SK-N-SH (cell line): ENCODE results near the gene LCE2B. TPM values are rescaled to one million over a fixed set of nuclear protein-coding genes. Genes with fewer than 3 reads are reported as not detected.
"Not testable (repeated sequence)": the region's sequence is repeated elsewhere in the genome, so short reads cannot be mapped to it uniquely, and the experiment has no call there.

Source experiments
- CTCF ChIA-PET: fragments of 300-600, 350-600 bp; formaldehyde crosslinking; extraction: SDS; loops from one replicate; lab custom pipeline; 2021; lab: Yijun Ruan, JAX
- POLR2A ChIA-PET: fragments of 350-600 bp; sonication (Branson Sonifier 250); formaldehyde crosslinking; extraction: SDS; loops from one replicate; lab custom pipeline; 2020; ENCODE audit warnings: antibody characterized with exemption, inconsistent platforms; lab: Yijun Ruan, JAX
- DNase-seq: peaks from one replicate; pipeline ENCODE4 v3.0.0; 2012
- H2AFZ ChIP-seq: fragments of 200-600 bp; sonication (generic); 2 replicates; pipeline ENCODE4 v1.8.1; 2016; ENCODE audit warnings: antibody characterized with exemption, mild to moderate bottlenecking, low read depth
- H3F3A ChIP-seq: fragments of 200-600 bp; sonication (generic); replicated peaks from 2 replicates; pipeline ENCODE3; 2016; ENCODE audit warnings: antibody characterized with exemption, mild to moderate bottlenecking; ENCODE audit not compliant: insufficient read depth
- H3K27ac ChIP-seq, 2 experiments: fragments of 200-500 bp in 1 of 2; fragments of 200-600 bp in 1 of 2; sonication (Bioruptor generic) in 1 of 2; sonication (generic), shearing (Covaris generic) in 1 of 2; 2 replicates each; pipeline versions ENCODE4 v1.5.1 to v1.6.1; 2014 to 2016; ENCODE audit warnings: low read depth in 2 of 2, inconsistent platforms in 1 of 2, low read length in 1 of 2, mild to moderate bottlenecking in 1 of 2, mixed read lengths in 1 of 2
- H3K27me3 ChIP-seq: fragments of 200-600 bp; sonication (generic), shearing (Covaris generic); 2 replicates; pipeline ENCODE4 v1.6.1; 2016; ENCODE audit warnings: mixed run types; ENCODE audit not compliant: insufficient read depth
- H3K36me3 ChIP-seq, 2 experiments: fragments of 200-500 bp in 1 of 2; fragments of 200-600 bp in 1 of 2; sonication (Bioruptor generic) in 1 of 2; sonication (generic) in 1 of 2; replicated peaks in 1 of 2; 2 replicates each; pipeline versions ENCODE3 to v1.5.1; 2014 to 2016; ENCODE audit warnings: low read length in 1 of 2, mild to moderate bottlenecking in 1 of 2; ENCODE audit not compliant: insufficient read depth in 2 of 2, control insufficient read depth in 1 of 2
- H3K4me1 ChIP-seq, 2 experiments: fragments of 200-500 bp in 1 of 2; fragments of 200-600 bp in 1 of 2; sonication (Bioruptor generic) in 1 of 2; sonication (generic), shearing (Covaris generic) in 1 of 2; 2 replicates each; pipeline versions ENCODE4 v1.5.1 to v1.6.1; 2014 to 2016; ENCODE audit warnings: low read depth in 1 of 2, low read length in 1 of 2, mixed run types in 1 of 2; ENCODE audit not compliant: insufficient read depth in 2 of 2, control insufficient read depth in 1 of 2
- H3K4me2 ChIP-seq: fragments of 200-600 bp; sonication (generic), shearing (Covaris generic); 2 replicates; pipeline ENCODE4 v1.6.1; 2017; ENCODE audit warnings: mixed run types
- H3K4me3 ChIP-seq, 2 experiments: fragments of 200-500 bp in 1 of 2; fragments of 200-600 bp in 1 of 2; sonication (Bioruptor generic) in 1 of 2; sonication (generic), shearing (Covaris generic) in 1 of 2; 2 replicates each; pipeline versions ENCODE4 v1.5.1 to v1.8.1; 2014 to 2016; ENCODE audit warnings: low read depth in 2 of 2, inconsistent platforms in 1 of 2, low read length in 1 of 2, mild to moderate bottlenecking in 1 of 2, mixed read lengths in 1 of 2, moderate library complexity in 1 of 2
- H3K79me2 ChIP-seq: fragments of 200-600 bp; sonication (generic); 2 replicates; pipeline ENCODE4 v1.8.1; 2017; ENCODE audit warnings: mild to moderate bottlenecking; ENCODE audit not compliant: insufficient read depth
- H3K9ac ChIP-seq: fragments of 200-600 bp; sonication (generic); 2 replicates; pipeline ENCODE4 v1.6.1; 2017; ENCODE audit warnings: mixed run types
- H3K9me2 ChIP-seq: fragments of 200-600 bp; sonication (generic); 2 replicates; pipeline ENCODE4 v1.6.1; 2017; ENCODE audit warnings: mixed run types
- H3K9me3 ChIP-seq: fragments of 200-600 bp; sonication (generic); 2 replicates; pipeline ENCODE4 v1.6.1; 2017; ENCODE audit warnings: mixed run types, mild to moderate bottlenecking, moderate library complexity
- H4K20me1 ChIP-seq: fragments of 200-600 bp; sonication (generic); 2 replicates; pipeline ENCODE4 v1.6.1; 2017; ENCODE audit warnings: mild to moderate bottlenecking, mixed run types; ENCODE audit not compliant: insufficient read depth
- FOXJ3 ChIP-seq: sonication (generic); formaldehyde crosslinking; IDR thresholded peaks from 2 replicates; pipeline ENCODE4 v1.5.1; 2020; ENCODE audit warnings: mild to moderate bottlenecking, missing genetic modification reagents
- FOXM1 ChIP-seq: IDR thresholded peaks from 2 replicates; pipeline ENCODE4 v1.4.0; 2012; ENCODE audit warnings: low read depth, mild to moderate bottlenecking
- GABPA ChIP-seq: IDR thresholded peaks from 2 replicates; pipeline ENCODE4 v1.4.0; 2012; ENCODE audit warnings: low read depth, mild to moderate bottlenecking
- JUND ChIP-seq: IDR thresholded peaks from 2 replicates; pipeline ENCODE4 v1.4.0; 2012
- MXI1 ChIP-seq: IDR thresholded peaks from 2 replicates; pipeline ENCODE4 v1.6.1; 2012; ENCODE audit warnings: mild to moderate bottlenecking, low read depth, low read length, improper control_type of control experiment
- RAD21 ChIP-seq: IDR thresholded peaks from 2 replicates; pipeline ENCODE4 v1.6.1; 2012; ENCODE audit warnings: mild to moderate bottlenecking, low read length
- RCOR1 ChIP-seq: fragments of 150-350 bp; IDR thresholded peaks from 2 replicates; pipeline ENCODE4 v1.6.1; 2017; ENCODE audit warnings: antibody characterized with exemption, low read length
- RXRA ChIP-seq: IDR thresholded peaks from 2 replicates; pipeline ENCODE4 v1.4.0; 2012; ENCODE audit warnings: low read depth, mild to moderate bottlenecking, borderline replicate concordance
- SMC3 ChIP-seq: IDR thresholded peaks from 2 replicates; pipeline ENCODE4 v1.6.1; 2012; ENCODE audit warnings: low read depth, low read length, improper control_type of control experiment
- TAF1 ChIP-seq: IDR thresholded peaks from 2 replicates; pipeline ENCODE4 v1.6.1; 2012; ENCODE audit warnings: low read depth, mild to moderate bottlenecking, low read length, moderate library complexity, borderline replicate concordance
- TEAD4 ChIP-seq: IDR thresholded peaks from 2 replicates; pipeline ENCODE4 v1.4.0; 2012; ENCODE audit warnings: mild to moderate bottlenecking, borderline replicate concordance; ENCODE audit not compliant: insufficient read depth
- USF2 ChIP-seq: fragments of 150-350 bp; IDR thresholded peaks from 2 replicates; pipeline ENCODE4 v1.6.1; 2017; ENCODE audit warnings: antibody characterized with exemption, low read length, low read depth, borderline replicate concordance
- YY1 ChIP-seq: IDR thresholded peaks from 2 replicates; pipeline ENCODE4 v1.4.0; 2012; ENCODE audit warnings: low read depth, mild to moderate bottlenecking
- ZBTB33 ChIP-seq: IDR thresholded peaks from 2 replicates; pipeline ENCODE4 v1.4.0; 2012; ENCODE audit warnings: low read depth, borderline replicate concordance
- WGBS: methylation state at CpG from one replicate; pipeline ENCODE4 v1.1.6; 2017; ENCODE audit warnings: low lambda C conversion rate; 5-methylcytosine and 5-hydroxymethylcytosine counted together
- polyA plus RNA-seq, 3 experiments: library from polyadenylated mRNA; depleted of rRNA; stranded (reverse); fragments of >200 nt; gene quantifications; 2 replicates each; pipeline ENCODE4 v1.2.3, GENCODE V29; 2012
- TF ChIP-seq, protein P1 (sequence below): IDR thresholded peaks from 2 replicates; pipeline ENCODE4 v1.4.0; 2012; ENCODE audit warnings: low read depth

The LCE2B gene
- polyA plus RNA-seq, 1 of the 3 experiments (the other 2 are of a cell fraction) = not detected

GRCh38 chr1:152673016-152673415 is 12.9 kb upstream of the LCE2B start:
- H3K4me2 ChIP-seq = no peak overlapping the region
- DNase-seq = no peak
- no peak overlapping the region for H2AFZ ChIP-seq
- H3F3A ChIP-seq = no peaks in the 10 kb centered on the region
- no peaks in the 10 kb centered on the region for H3K9me3 ChIP-seq
- H3K9me2 ChIP-seq = no peaks in the 10 kb centered on the region
- TF ChIP-seq ZBTB33 = no peak
- no peak for TF ChIP-seq FOXM1
- no peak for TF ChIP-seq SMC3
- TF ChIP-seq TEAD4 = no peak
- TF ChIP-seq RXRA = no peak
- TF ChIP-seq TAF1 = no peak
- TF ChIP-seq USF2 = no peak
- no peak for TF ChIP-seq FOXJ3 (CRISPR knock-in tag)
- TF ChIP-seq JUND = no peak
- TF ChIP-seq GABPA = no peak
- no peak for TF ChIP-seq MXI1
- no peak for TF ChIP-seq YY1
- TF ChIP-seq RCOR1 = no peak
- no peak for TF ChIP-seq RAD21
- TF ChIP-seq, protein P1, sequence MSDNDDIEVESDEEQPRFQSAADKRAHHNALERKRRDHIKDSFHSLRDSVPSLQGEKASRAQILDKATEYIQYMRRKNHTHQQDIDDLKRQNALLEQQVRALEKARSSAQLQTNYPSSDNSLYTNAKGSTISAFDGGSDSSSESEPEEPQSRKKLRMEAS = no peak
- TF ChIP-seq, all 33 proteins: peak for 0
- POLR2A ChIA-PET = no interaction called here
- 0% methylated on average over 2 of the region's 2 CpGs for WGBS
- CTCF ChIA-PET = no interaction called here
- Histone ChIP-seq H3K27ac (no peak overlapping the region), H3K27me3 (no peaks in the 10 kb centered on the region), H3K36me3 (no peaks in the 10 kb centered on the region), H3K4me3 (no peak overlapping the region), H4K20me1 (no peaks in the 10 kb centered on the region), H3K4me1 (no peaks in the 10 kb centered on the region), H3K9ac (no peak overlapping the region), H3K79me2 (no peaks in the 10 kb centered on the region)

- H2AFZ ChIP-seq, H3K4me3 ChIP-seq, H3K27me3 ChIP-seq, H3K36me3 ChIP-seq, DNase-seq, H4K20me1 ChIP-seq, H3K9me3 ChIP-seq, H3K27ac ChIP-seq, H3K9me2 ChIP-seq, H3K4me2 ChIP-seq, CTCF ChIA-PET, H3K4me1 ChIP-seq, H3K9ac ChIP-seq, H3K79me2 ChIP-seq, POLR2A ChIA-PET, H3F3A ChIP-seq: not testable (repeated sequence)
- 0% methylated on average over 1 of the region's 3 CpGs for WGBS
Observed at GRCh38 chr1:152674983-152675382, 10.9 kb upstream of the LCE2B start, which contains the start of gene LCE2C. TSS of gene LCE2C (plus strand) at chr1:152675279. CDS start at chr1:152676016, 737 bp downstream.
